ENCODE results near the gene CST1.
"Not testable (repeated sequence)": the region's sequence is repeated elsewhere in the genome, so short reads cannot be mapped to it uniquely, and the experiment has no call there.

DNA sequence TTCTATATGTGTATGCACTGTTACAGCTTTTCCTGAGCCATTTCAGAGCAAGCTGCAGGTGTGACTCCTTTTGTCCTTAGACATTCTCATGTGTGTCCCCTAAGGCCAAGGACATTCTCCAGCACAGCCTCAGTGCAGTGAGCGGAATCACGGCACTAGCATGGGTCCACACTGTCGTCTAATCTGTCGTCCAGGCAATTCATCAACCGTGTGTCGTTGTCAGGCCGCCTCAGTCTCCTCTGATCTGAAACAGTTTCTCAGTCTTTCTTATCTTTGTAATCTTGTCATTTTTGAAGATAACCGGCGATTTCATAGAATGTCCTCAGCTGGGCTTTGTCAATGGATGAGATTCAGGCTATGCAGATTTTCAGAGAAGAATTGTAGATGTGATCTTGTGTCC is 31.4 kb downstream of the CST1 start:
- TF ChIP-seq, protein P1, sequence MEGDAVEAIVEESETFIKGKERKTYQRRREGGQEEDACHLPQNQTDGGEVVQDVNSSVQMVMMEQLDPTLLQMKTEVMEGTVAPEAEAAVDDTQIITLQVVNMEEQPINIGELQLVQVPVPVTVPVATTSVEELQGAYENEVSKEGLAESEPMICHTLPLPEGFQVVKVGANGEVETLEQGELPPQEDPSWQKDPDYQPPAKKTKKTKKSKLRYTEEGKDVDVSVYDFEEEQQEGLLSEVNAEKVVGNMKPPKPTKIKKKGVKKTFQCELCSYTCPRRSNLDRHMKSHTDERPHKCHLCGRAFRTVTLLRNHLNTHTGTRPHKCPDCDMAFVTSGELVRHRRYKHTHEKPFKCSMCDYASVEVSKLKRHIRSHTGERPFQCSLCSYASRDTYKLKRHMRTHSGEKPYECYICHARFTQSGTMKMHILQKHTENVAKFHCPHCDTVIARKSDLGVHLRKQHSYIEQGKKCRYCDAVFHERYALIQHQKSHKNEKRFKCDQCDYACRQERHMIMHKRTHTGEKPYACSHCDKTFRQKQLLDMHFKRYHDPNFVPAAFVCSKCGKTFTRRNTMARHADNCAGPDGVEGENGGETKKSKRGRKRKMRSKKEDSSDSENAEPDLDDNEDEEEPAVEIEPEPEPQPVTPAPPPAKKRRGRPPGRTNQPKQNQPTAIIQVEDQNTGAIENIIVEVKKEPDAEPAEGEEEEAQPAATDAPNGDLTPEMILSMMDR (IDR thresholded peaks at IDR 0.05): not testable (repeated sequence)
- not testable (repeated sequence) for TF ChIP-seq POLR2AphosphoS5, POLR2A (IDR thresholded peaks at IDR 0.05)
